Hepatocyte (in vitro differentiated cells): ENCODE results near the gene CYLD. TPM values are rescaled to one million over a fixed set of nuclear protein-coding genes. Genes with fewer than 3 reads are reported as not detected.

ENCODE experiments used
- DNase-seq: peaks from one replicate; pipeline ENCODE4 v3.0.0-alpha.2; 2016; ENCODE audit warnings: low spot score
- H2AFZ ChIP-seq: fragments of 200-600 bp; sonication (generic); 2 replicates; pipeline ENCODE4 v1.6.0; 2016; ENCODE audit warnings: antibody characterized with exemption, mild to moderate bottlenecking
- H3K27ac ChIP-seq: fragments of 200-600 bp; sonication (generic); 2 replicates; pipeline ENCODE4 v1.5.1; 2016; ENCODE audit warnings: mild to moderate bottlenecking
- H3K27me3 ChIP-seq: fragments of 200-600 bp; sonication (generic); 2 replicates; pipeline ENCODE4 v1.6.1; 2016
- H3K36me3 ChIP-seq: fragments of 200-600 bp; sonication (generic); replicated peaks from 2 replicates; pipeline ENCODE4 v1.5.1; 2016; ENCODE audit warnings: low read depth; ENCODE audit not compliant: insufficient read depth
- H3K4me1 ChIP-seq: fragments of 200-600 bp; sonication (generic); 2 replicates; pipeline ENCODE4 v1.5.1; 2016; ENCODE audit warnings: mild to moderate bottlenecking, moderate library complexity; ENCODE audit not compliant: insufficient read depth
- H3K4me2 ChIP-seq: fragments of 200-600 bp; sonication (generic); 2 replicates; pipeline ENCODE4 v1.6.0; 2016
- H3K4me3 ChIP-seq: fragments of 200-600 bp; sonication (generic); 2 replicates; pipeline ENCODE4 v1.5.1; 2016; ENCODE audit warnings: mild to moderate bottlenecking
- H3K79me2 ChIP-seq: fragments of 200-600 bp; sonication (generic); 2 replicates; pipeline ENCODE4 v1.6.0; 2017; ENCODE audit warnings: mild to moderate bottlenecking
- H3K9me2 ChIP-seq: fragments of 200-600 bp; sonication (generic); replicated peaks from 2 replicates; pipeline ENCODE4 v1.6.0; 2017; ENCODE audit warnings: mild to moderate bottlenecking; ENCODE audit not compliant: insufficient read depth
- H3K9me3 ChIP-seq: fragments of 200-600 bp; sonication (generic); 2 replicates; pipeline ENCODE4 v1.5.1; 2016; ENCODE audit warnings: low read depth, mild to moderate bottlenecking
- H4K20me1 ChIP-seq: fragments of 200-600 bp; sonication (generic); 2 replicates; pipeline ENCODE4 v1.6.0; 2016; ENCODE audit warnings: mild to moderate bottlenecking; ENCODE audit not compliant: insufficient read depth, poor library complexity, severe bottlenecking
- CTCF ChIP-seq: fragments of 200-600 bp; sonication (generic); IDR thresholded peaks from 2 replicates; pipeline ENCODE4 v1.5.1; 2016; ENCODE audit warnings: antibody characterized with exemption, mild to moderate bottlenecking; ENCODE audit not compliant: poor library complexity
- EZH2 ChIP-seq: fragments of 200-600 bp; sonication (generic); IDR thresholded peaks from 2 replicates; pipeline ENCODE4 v1.6.1; 2016; ENCODE audit warnings: antibody characterized with exemption, mild to moderate bottlenecking, borderline replicate concordance
- EZH2phosphoT487 ChIP-seq: fragments of 200-600 bp; sonication (generic); IDR thresholded peaks from one replicate; pipeline ENCODE4 v1.6.1; 2018; ENCODE audit warnings: antibody characterized with exemption, mild to moderate bottlenecking, low read depth, moderate library complexity; ENCODE audit not compliant: unreplicated experiment, severe bottlenecking
- WGBS: methylation state at CpG from one replicate; pipeline ENCODE4 v1.1.6; 2016; ENCODE audit warnings: low lambda C conversion rate; ENCODE audit errors: missing lambda C conversion rate; 5-methylcytosine and 5-hydroxymethylcytosine counted together
- polyA plus RNA-seq: library from polyadenylated mRNA; unstranded; fragments of >200 nt; fragmentation: Nextera tagmentation; extraction: Ambion mirVana; gene quantifications from 2 replicates; pipeline ENCODE4 v1.2.1, GENCODE V29; 2016
- total RNA-seq: library from RNA; depleted of rRNA; stranded (reverse); fragments of >200 nt; gene quantifications from 2 replicates; pipeline ENCODE4 v1.2.3, GENCODE V29; 2014

The CYLD gene
- total and polyA plus RNA-seq, 2 experiments from 2014 or later = 9.9 to 17.8 TPM

- Histone ChIP-seq H2AFZ (no peak overlapping the region), H3K9me3 (no peaks in the 10 kb centered on the region), H3K4me2 (no peak overlapping the region), H3K4me1 (no peaks in the 10 kb centered on the region), H3K27me3 (no peaks in the 10 kb centered on the region), H3K9me2 (no peaks in the 10 kb centered on the region), H4K20me1 (no peaks in the 10 kb centered on the region), H3K36me3 (no peaks in the 10 kb centered on the region), H3K27ac (no peak overlapping the region), H3K4me3 (no peak overlapping the region), H3K79me2 (no peaks in the 10 kb centered on the region)
- no peak for DNase-seq
- TF ChIP-seq CTCF (no peak), EZH2 (no peak), EZH2phosphoT487 (no peak)
- WGBS = 95% methylated on average over 1 of the region's 1 CpG
These were observed 4.4 kb upstream of the CYLD start for GRCh38 chr16:50737420-50737959.

- Histone ChIP-seq H3K27me3 (no peaks in the 10 kb centered on the region), H3K27ac (no peak overlapping the region), H3K9me2 (no peaks in the 10 kb centered on the region), H3K79me2 (no peaks in the 10 kb centered on the region), H2AFZ (no peak overlapping the region), H3K4me3 (no peak overlapping the region), H3K9me3 (no peaks in the 10 kb centered on the region), H3K4me2 (no peak overlapping the region), H3K4me1 (no peaks in the 10 kb centered on the region), H4K20me1 (no peaks in the 10 kb centered on the region), H3K36me3 (no peaks in the 10 kb centered on the region)
- WGBS = 100% methylated on average over 1 of the region's 1 CpG
- TF ChIP-seq EZH2phosphoT487 = no peak
- TF ChIP-seq CTCF = no peak
- no peak for TF ChIP-seq EZH2
- no peak for DNase-seq
These were observed 2.9 kb upstream of the CYLD start for GRCh38 chr16:50739031-50739430.

- Histone ChIP-seq H3K4me1 (no peaks in the 10 kb centered on the region), H3K9me3 (no peaks in the 10 kb centered on the region), H3K27ac (no peak overlapping the region), H3K4me2 (no peak overlapping the region), H3K79me2 (no peaks in the 10 kb centered on the region), H4K20me1 (no peaks in the 10 kb centered on the region), H2AFZ (no peak overlapping the region), H3K4me3 (no peak overlapping the region), H3K27me3 (no peaks in the 10 kb centered on the region), H3K9me2 (no peaks in the 10 kb centered on the region), H3K36me3 (no peaks in the 10 kb centered on the region)
- WGBS = 80% methylated on average over 1 of the region's 1 CpG
- DNase-seq = no peak
- TF ChIP-seq CTCF (no peak), EZH2phosphoT487 (no peak), EZH2 (no peak)
These were observed 1.1 kb upstream of the CYLD start for GRCh38 chr16:50740736-50741135.
